HG02798 (cell line): ENCODE results near the gene PNPLA2.

ENCODE experiments used
- ATAC-seq: cut with Tn5 transposase; IDR thresholded peaks from one replicate; pipeline ENCODE4 v1.9.1; 2021; ENCODE audit warnings: mild to moderate bottlenecking; ENCODE audit not compliant: unreplicated experiment, poor library complexity

Gene PNPLA2, protein sequence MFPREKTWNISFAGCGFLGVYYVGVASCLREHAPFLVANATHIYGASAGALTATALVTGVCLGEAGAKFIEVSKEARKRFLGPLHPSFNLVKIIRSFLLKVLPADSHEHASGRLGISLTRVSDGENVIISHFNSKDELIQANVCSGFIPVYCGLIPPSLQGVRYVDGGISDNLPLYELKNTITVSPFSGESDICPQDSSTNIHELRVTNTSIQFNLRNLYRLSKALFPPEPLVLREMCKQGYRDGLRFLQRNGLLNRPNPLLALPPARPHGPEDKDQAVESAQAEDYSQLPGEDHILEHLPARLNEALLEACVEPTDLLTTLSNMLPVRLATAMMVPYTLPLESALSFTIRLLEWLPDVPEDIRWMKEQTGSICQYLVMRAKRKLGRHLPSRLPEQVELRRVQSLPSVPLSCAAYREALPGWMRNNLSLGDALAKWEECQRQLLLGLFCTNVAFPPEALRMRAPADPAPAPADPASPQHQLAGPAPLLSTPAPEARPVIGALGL

DNA sequence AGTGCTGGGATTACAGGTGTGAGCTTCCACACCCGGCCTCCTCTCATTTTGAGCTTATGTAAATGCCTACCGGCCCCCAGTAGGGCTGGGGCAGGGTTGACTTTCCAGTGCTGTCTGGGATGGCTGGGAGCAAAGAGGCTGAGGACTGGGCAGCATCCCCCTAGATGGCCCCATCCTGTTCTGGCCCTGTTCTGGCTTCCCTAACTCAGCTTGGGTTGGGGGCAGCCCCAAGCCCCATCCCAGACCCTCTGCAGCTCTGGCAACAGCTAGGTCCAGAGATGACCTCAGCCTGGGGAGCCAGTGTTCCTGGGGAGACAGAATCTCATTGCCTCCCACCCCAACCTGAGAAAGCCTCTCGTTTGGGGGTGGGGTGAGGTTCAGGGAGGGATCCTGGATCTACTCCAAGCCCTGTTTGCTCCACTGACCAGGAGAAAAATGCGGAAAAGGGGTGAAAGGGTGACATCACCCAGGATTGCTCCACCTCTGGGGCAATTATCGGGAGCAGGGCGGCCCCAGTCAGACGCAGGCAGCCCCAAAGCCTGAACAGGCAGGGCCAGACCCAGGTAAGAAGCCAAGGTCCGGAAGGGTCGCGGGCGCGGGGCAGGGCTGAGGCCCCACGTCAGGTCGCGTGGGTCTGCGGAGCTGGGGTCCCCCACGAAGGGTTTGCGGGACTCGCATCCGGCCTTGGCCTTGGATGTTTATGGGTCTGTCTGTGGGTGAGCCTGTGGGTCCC, at the start of gene PNPLA2:
PNPLA2 (plus strand) TSS at position 519 of the 733 bp plus-strand sequence. CDS start 805 bp downstream, outside the sequence.
- ATAC-seq = no peak

DNA sequence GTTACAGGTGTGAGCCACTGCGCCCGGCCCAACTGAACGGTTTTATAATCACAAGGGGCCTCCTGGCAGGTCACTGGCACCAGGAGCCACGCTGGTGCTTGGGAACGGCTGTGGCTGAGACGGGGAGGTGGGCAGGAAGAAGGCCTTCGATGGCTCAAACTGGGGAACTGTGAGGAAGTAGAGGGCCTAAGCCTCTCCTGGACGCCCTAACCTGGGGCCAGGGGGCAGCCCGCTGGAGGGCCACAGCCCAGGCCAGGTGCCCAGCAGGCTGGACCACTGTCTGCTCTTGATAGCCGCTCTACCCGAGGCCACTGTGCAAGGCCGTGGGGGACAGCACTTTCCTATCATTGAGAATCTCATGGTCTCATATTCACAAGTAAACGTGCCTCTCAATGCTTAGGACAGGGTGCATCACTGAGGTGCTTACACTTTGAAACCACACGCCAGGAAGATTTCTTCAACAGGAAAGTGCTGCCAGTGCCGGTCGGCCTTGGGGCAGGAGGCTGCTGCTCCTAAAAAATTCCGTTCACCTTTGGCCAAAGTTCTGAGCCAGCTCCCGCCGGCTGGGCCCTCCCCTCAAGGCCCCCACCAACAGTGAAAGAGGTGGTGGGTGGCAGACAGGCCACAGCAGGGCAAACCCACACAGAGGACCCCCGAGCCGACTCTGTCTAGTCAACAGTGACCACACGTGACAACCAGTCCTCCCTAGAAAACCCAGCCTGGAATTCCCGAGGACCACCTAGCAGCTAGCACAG, 48.6 kb upstream of the PNPLA2 start:
- no peak for ATAC-seq

DNA sequence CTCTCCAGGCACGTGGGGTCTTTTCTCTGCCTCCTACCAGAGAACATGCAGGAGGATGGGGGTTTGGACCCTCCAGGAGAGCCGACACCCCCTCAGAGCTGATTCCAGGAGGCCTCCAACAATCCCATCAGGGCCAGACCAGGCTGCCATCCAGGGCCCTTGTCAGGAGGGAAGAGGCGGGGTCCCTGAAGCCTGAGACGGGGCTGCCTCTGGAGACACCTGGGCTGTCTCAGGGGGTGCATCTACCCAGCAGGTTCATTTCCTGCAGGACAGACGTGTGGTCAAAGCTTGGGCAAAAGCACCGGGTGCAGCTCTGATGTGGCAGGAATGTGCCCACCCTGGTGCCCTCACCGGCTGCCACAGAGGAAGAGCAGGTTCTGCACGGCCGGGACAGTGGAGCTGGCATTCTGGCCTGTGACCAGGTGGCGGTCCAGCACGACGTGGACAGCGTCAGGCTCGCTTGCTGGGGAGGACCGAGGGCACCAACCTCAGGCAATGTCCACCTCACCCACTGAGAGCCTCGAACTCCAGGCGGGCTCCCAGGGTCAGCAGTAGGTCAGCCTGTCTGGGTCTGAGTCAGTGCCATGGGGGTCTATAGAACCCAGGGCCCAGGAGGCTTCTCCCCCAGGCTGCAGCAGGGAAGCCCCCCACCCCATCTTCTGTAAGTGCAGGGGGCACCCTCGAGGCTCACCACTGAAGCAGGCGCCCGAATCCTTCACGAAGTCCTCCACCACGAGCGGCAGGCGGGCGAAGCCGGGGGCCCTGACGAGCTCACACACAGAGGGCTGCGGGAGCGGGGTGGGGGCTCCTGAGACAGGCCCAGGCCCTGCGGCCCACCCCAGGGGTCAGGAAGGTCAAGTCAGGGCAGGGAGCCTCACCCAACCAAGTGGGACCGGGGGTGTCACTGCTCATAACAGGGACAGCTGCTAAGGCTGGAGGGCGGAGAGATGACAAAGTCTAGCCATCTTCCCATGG, 47.8 kb upstream of the PNPLA2 start:
- ATAC-seq = no peak

DNA sequence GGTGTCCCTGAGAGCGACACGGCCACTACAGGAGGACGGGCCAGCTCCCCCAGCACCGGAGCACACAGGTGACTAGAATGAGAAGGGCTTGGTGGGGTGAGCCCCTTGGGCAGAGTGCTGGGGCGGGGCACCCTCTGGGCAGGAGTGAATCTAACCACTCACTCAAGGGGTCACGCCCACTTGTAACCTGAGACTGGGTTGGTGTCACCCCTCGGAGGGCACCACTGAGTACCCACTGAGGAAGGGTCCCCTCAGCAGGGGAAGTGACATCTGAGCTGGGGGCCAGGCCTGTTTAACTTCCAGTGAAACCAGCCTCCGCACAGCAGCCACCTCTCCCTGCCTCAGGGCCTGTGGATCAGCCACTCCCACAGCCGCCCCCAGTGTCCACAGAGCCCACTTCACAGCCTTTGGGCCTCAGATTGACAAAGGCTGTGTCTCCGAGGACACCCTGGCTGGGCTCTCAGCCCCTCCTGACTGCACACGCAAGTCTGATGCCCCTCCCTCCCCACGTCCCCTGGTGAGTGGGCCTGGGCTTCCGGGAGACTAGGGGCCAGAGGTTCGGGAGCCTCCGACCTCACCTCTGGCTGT, 47.0 kb upstream of the PNPLA2 start:
- no peak for ATAC-seq

DNA sequence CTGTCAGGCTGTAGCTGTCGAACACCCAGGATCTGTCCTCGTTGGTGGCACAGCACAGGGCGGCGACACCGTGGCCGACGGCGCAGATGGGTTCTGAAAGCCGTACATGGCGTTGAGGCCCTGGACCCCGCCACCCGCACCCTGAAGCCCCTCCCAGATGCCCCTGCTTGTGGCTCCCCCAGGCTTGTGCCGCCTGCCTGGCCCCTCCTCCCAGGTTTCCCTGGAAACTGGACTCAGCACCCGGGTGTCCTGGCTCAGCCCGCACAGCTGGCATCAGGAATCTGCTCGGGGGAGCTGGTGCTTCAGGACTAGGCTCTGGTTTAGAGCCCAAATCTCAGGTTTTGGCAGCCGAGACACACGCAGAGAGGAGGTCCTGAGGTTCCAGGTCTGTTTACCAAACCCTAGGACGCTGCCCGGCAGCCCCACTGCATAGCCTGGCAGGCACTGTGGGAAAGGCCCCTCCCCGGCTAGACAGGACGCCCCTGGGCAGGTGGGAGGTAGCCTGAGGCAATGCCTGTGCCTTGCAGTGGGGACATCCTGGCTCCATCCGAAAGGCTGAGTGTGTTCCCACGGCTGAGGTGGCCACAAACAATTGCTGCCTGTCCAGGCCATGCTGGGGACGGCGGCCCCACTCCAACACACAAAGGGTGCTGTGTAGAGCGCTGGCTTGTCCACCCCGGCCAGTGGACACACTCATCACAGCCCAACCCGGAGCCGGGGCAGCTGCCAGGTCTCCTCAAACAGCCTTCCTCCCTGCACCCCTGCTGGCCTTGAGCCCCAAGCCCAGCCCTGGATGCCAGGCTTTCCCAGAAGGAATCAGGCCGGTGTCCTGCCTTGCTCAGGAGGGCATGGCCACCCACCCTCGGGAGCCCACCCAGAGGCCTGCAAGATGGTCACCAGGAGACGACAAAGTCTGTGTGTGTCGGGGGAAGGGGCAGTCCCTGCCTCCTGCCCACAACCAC, 46.0 kb upstream of the PNPLA2 start:
- ATAC-seq = no peak

DNA sequence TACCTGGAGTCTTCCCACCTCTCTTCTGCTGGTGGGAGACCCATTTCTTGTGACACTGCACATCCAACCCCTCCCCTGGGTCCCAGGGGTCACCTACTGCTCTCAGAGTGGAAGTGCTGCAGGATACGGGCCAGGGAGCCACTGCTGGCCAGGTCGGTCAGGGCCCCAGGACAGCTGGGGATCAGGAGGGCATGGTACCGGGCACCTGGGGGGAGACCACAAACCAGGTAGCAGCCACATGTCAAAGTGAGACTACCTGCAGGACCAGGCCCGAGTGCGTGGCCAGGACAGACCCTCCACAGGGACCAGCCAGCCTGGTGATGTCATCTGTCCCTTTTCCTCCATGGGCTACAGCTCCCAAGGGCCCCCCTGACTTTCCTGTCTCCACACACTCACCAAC, 45.3 kb upstream of the PNPLA2 start:
- no peak for ATAC-seq

DNA sequence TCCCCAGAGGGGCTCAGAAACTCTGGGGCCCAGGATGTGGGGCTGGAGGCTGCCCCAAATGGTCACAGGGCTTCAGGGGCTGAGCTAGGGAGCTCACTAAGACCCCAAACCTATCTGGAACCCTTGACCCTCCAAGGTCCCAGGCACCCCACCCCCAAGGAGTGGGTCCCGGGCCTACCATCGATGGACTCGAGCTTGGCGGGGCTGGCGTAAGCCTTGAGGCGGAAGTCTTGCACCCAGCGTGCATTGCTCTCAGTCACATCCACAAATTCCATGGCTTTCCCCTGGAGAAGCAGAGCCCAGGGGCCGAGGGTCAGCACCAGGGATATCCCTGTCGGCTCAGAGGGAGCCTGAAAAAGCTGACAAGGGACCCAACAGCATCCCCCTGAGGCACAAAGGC, 44.9 kb upstream of the PNPLA2 start:
- ATAC-seq = no peak

DNA sequence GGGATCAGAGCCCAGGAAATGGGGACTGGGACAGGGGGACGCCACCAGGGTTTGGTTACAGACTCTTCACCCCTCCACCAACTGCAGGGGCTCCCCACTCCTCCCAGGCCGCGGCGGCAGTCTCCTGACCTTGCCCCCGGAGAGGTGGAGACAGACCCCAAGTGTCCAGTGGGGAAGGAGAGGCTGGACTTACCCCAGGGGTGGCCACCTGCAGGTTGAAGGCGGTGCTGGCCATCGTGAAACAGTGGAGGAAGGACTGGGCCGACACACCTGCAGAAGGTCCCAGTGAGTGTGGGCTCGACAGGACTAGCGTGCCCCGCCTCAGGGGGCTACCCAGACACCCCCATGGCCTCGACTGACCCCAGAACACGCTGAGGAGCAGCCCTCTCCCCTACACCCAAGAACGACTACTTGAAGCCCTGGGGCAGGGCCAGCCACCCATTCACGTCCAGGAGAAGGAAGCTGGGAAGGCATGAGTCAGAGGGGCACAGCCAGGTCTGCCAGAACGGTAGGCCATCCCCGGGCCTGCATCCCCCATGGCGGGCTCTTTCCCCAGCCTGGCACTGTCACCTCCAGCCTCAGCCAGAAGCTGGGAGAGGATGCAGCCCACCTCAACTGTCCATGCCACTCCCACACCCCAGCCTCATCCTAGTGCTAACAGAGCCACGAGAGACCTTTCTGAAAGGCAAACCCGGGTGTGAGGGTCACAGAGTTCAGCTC, 43.7 kb upstream of the PNPLA2 start:
- no peak for ATAC-seq

DNA sequence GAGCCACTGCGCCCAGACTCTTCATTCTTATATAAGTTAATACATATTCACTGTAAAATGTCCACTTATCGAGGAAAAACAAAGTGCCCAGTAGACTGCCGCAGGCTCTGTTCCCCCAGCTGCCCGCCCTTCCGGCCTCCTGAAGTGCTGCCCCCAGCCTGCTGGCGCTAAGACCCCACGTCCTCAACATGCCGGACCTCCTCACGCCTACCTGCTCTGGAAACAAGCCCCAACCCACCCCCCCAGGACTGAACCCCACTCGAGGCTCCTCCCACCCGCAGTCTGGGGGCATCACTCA, 42.5 kb upstream of the PNPLA2 start:
- ATAC-seq = no peak

DNA sequence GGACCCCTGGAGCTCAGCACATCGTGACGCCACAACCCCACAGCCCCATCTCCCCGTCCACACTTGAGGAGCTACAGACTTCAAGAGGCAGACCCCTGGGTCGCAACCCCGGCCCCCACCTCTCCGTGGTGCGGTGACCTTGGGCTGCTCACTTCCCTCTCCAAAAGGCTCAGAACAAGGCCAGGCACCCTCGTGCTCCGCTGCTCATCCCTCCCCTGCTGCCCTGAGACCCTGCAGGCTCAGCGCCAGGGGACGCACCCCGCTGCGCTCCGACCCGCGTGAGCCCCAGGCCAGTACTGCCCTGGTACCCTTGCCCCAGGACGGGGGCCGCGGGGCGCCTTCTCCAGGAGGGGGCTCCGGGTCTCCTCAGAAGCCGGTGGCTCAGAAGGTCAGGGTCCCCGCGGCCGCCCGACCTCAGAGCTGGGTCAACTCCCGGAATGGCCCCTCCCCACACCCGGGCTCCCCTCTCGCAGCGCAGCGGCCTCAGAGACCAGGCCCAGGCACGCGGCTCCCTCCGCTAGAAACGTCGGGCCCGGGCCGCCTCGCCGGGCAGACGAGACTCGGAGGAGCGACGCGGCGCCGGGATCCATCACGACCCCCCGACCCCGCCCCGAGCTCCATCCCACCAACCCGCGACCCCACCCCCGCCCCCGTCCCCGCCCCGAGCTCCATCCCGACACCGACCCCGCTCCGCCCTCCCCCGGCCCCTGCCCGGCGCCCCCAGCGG, 42.0 kb upstream of the PNPLA2 start:
- ATAC-seq = peak; percentile 47

DNA sequence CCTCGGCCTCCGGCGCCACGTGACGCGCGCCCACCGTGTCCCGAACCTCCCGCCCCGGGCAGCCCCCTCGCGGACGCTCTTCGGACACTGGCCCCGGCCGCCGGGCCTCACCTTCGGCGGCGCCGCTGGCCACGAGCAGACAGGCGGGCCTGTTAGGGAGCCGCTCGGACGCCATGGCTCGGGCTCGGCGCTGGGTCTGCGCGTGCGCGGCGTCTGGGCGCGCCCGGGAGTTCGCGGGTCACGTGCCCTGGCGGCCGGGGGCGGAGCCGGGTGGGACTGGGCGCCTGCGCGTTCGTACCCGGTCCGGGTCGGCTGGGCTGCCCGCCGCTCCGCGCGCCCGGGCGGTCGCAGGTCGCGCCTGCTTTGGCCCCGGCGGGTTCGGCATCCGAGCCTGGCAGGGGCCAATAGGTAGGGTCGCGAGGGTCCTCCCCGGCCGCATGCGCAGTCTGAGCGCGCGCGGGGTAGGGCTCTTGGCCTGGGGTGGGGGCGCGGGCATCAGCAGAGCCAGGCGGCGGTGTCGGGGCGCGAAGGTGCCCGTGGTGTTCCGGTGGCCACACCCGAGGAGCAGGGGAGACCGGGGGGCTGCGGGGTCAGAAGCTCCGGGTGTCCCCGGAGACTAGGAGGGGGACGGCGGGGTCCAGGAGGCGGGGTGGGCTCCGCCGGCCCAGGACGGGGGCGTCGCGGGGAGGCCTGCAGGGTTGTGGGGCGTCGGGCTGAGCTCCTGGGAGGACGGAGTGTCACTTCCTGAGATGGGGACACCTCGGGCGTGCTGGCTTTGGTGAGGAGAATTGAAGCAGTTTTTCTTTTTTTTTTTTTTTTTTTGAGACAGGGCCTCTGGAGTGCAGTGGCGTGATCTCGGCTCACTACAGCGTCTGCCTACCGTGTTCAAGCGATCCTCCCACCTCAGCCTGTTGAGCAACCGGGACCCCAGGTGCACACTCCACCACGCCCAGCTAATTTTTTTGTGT, 41.1 kb upstream of the PNPLA2 start, which contains the start of gene GATD1:
GATD1 (minus strand) TSS at position 200 of the 968 bp plus-strand sequence; CDS start at position 175, 25 bp downstream.
- ATAC-seq = peak; percentile 88

DNA sequence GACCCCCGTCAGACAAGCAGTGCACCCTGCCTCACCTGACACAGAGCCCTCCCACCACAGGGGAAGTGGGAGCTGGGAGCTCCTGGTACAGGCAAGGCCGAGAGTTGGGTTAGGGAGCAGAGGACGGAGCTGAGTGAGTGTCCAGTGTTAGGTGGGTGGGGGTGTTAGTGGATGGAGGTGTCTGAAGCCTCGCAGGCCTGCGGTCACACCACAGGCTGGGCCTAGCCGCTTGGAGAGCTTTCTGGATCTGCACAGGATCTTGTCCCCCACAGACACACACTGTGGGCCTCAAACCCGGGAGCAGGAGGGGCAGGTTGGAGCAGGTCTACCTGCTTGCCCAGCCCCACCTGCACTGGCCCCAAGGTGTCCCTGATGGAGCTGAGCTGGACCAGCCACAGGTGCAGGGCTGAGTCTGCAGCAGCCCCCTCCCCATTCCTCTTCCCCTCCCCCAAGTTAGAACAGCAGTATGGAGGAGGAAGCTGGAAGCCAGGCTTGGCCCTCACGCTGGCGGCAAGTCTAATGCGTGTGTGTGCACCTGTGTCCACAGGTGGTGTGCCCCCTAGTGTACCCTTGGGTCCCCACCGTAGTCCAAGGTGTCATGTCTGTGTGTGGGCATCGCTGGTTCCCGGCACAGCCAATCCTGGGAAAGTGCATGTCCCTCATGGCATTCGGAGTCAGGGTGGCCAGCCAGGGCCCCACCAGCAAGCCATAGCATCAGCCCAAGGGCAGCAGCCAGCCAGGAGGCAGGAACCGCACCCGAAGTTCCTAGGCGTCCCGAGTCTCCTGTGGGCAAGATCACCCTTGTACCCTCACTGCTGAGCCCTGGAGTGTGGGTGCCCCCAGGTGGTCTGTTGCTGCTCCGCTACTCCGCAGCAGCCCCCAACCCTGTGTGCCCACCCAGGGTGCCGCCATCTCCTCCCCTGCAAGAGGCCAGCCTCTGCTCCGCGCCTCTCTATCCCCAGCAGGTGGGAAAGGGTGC, 39.4 kb upstream of the PNPLA2 start:
- no peak for ATAC-seq

DNA sequence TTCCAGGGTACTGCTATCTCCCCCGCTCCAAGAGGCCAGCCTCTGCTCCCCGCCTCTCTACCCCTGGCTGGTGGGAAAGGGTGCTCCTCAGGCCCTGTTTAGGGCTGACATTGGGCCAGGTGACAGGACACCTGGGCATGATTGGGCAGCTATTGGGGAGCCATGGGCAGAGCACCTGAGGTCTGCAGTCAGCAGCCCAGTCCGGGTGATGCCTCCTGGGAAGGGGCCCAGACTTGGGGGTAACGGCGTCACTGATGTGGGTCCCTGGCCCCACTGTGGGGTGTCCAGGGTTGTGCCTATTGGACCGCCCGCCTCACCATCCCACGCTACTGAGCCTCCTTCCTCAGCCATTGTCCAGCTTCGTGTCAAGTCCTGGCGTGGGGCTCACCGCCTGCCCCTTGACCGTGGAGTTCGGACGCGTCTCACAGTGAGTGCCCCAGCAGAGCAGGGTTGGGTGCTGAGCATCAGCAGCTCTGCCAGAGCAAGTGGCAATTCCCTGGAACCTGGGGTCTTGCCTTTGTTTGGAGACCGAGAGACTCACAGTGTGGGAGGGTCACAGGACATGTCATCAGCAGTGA, 38.7 kb upstream of the PNPLA2 start:
- ATAC-seq = no peak
